ENCODE data around the gene NTN1. TPM values are rescaled to one million over a fixed set of nuclear protein-coding genes. Genes with fewer than 3 reads are reported as not detected.

The NTN1 gene
- total RNA-seq, 1 experiment from 2014 or later = 14.5 TPM

GRCh38 chr17:9127340-9127739, 106.0 kb downstream of the NTN1 start:
- in situ Hi-C loops (cut with HindIII; ENCODE audit: low pct_unique_long_range_greater_than_20kb, low sequenced_read_pairs) = no loop called here
- CTCF ChIA-PET = no interaction called here
- ATAC-seq = no peak

GRCh38 chr17:9131371-9131770, 110.1 kb downstream of the NTN1 start:
- H3K27me3 ChIP-seq (ENCODE audit: control insufficient read depth, insufficient read depth, low read length) = no peaks in the 10 kb centered on the region
- no peaks in the 10 kb centered on the region for H3K4me1 ChIP-seq (ENCODE audit: control insufficient read depth, insufficient read depth, low read length)
- no peak for ATAC-seq
- no peak overlapping the region for H3K27ac ChIP-seq (ENCODE audit: low read length)
- in situ Hi-C loops (cut with HindIII; ENCODE audit: low pct_unique_long_range_greater_than_20kb, low sequenced_read_pairs) = no loop called here
- BruUV-seq (replicated peaks) = no TSS peak
- CTCF ChIA-PET = no interaction called here
- H3K36me3 ChIP-seq (ENCODE audit: control insufficient read depth, insufficient read depth, low read length) = no peaks in the 10 kb centered on the region
- intact Hi-C loops (cut with micrococcal nuclease; ENCODE audit: unreplicated experiment) = no loop called here
- H3K9me3 ChIP-seq (ENCODE audit: control insufficient read depth, insufficient read depth, low read depth, low read length) = no peaks in the 10 kb centered on the region
- H3K4me3 ChIP-seq (ENCODE audit: low read depth in 2 of 2, low read length in 2 of 2) = no peak overlapping the region
- TF ChIP-seq CTCF (IDR thresholded peaks at IDR 0.05) = no peak
- TF ChIP-seq TCF7L2 (IDR thresholded peaks at IDR 0.05; ENCODE audit: low read depth, low read length) = no peak
- no peak for TF ChIP-seq POLR2AphosphoS5 (IDR thresholded peaks at IDR 0.05; ENCODE audit: low read depth, low read length)
- TF ChIP-seq SIN3A (IDR thresholded peaks at IDR 0.05; ENCODE audit: borderline replicate concordance, insufficient read depth, low read depth, low read length) = no peak
- no peak for TF ChIP-seq REST (IDR thresholded peaks at IDR 0.05; ENCODE audit: insufficient read depth in 1 of 2, low read depth in 2 of 2, low read length in 1 of 2)
- POLR2A ChIA-PET = no interaction called here
- no peak for DNase-seq (ENCODE audit: low read depth, low spot score)

More at GRCh38 chr17:9127340-9127739, 106.0 kb downstream of the NTN1 start:
- no peaks in the 10 kb centered on the region for H3K9me3 ChIP-seq (ENCODE audit: control insufficient read depth, insufficient read depth, low read depth, low read length)
- no peak overlapping the region for H3K27ac ChIP-seq (ENCODE audit: low read length)
- no peaks in the 10 kb centered on the region for H3K4me1 ChIP-seq (ENCODE audit: control insufficient read depth, insufficient read depth, low read length)
- TF ChIP-seq SIN3A (IDR thresholded peaks at IDR 0.05; ENCODE audit: borderline replicate concordance, insufficient read depth, low read depth, low read length) (no peak), REST (IDR thresholded peaks at IDR 0.05; ENCODE audit: insufficient read depth in 1 of 2, low read depth in 2 of 2, low read length in 1 of 2) (no peak), TCF7L2 (IDR thresholded peaks at IDR 0.05; ENCODE audit: low read depth, low read length) (no peak), CTCF (IDR thresholded peaks at IDR 0.05) (no peak), POLR2AphosphoS5 (IDR thresholded peaks at IDR 0.05; ENCODE audit: low read depth, low read length) (no peak)
- H3K4me3 ChIP-seq (ENCODE audit: low read depth in 2 of 2, low read length in 2 of 2) = no peak overlapping the region
- POLR2A ChIA-PET = no interaction called here
- intact Hi-C loops (cut with micrococcal nuclease; ENCODE audit: unreplicated experiment) = no loop called here
- H3K27me3 ChIP-seq (ENCODE audit: control insufficient read depth, insufficient read depth, low read length) = no peaks in the 10 kb centered on the region
- BruUV-seq (replicated peaks) = no TSS peak
- DNase-seq (ENCODE audit: low read depth, low spot score) = no peak
- H3K36me3 ChIP-seq (ENCODE audit: control insufficient read depth, insufficient read depth, low read length) = no peaks in the 10 kb centered on the region
